T-helper 2 cell treated with Interferon-gamma antibody and Interleukin-4, amounts not matched to agents 5 μg/mL and 100 μg/mL, for 36 hours (primary cell): ENCODE measurements around the gene SAP30BP.

ENCODE experiments used
- DNase-seq: peaks from one replicate; pipeline ENCODE4 v3.0.0; 2021; ENCODE audit warnings: low spot score
- H3K27ac Mint-ChIP-seq: one replicate; pipeline ENCODE4 v1.8.0; 2021; ENCODE audit warnings: mild to moderate bottlenecking, mixed read lengths
- H3K27me3 Mint-ChIP-seq: one replicate; pipeline ENCODE4 v1.8.0; 2021; ENCODE audit warnings: low read depth, mixed read lengths
- H3K36me3 Mint-ChIP-seq: one replicate; pipeline ENCODE4 v1.8.0; 2021; ENCODE audit warnings: low read depth, mixed read lengths
- H3K4me1 Mint-ChIP-seq: one replicate; pipeline ENCODE4 v1.8.0; 2021; ENCODE audit warnings: low read depth, mixed read lengths
- H3K4me3 Mint-ChIP-seq: one replicate; pipeline ENCODE4 v1.8.0; 2022; ENCODE audit warnings: mild to moderate bottlenecking, moderate library complexity, mixed read lengths
- H3K9me3 Mint-ChIP-seq: one replicate; pipeline ENCODE4 v1.8.0; 2021; ENCODE audit warnings: mixed read lengths

SAP30BP gene

DNA sequence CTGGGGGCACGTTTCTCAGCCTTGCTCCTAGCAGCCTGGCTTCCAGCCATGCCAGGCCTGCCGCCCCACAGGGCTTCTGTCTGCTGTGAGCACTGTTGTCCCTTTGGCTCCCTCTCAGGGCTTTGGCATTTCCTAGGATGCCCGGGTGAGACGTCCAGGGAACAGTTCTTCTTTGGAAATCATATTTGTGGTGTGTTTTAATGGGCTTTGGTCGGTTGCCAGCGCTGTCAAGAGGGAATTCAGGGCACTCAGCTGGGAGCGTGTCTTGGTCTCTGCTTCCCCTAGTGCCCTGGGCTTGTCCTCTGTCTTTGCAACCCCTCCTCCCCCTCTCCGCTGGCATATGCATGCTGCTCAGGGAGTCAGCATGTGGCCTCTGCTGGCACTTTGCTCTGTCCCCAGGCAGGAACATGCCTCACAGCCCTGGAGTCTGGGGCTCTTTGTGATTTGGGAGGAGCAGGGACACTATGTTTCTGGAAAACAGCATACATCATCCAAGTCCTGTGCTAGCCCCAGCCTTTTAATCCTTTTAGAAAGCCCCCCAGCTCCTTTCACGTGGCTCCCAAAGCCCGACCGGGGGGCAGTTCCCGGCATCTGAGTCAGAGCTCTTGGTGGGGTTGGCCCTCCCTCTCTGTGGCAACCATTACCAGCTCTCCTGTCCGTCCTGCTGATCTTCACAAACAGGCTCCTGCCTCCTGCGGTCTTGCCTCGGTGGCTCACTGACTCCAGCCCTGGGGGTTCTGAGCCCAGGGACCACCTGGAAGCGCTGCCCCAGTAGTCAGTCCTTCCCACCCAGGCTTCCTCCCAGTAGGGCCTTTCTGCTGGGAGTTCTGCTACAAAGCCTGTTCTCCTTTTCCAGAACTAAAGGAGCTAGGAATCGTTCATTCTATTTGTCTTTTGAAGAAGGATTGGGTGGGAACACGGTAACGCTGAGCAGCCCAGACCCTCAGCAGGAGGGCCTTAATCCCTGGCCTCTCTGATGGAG lies 26.7 kb downstream of the SAP30BP start:
- Mint-ChIP-seq H3K36me3 (peaks cover 20% of the 10 kb centered on the region), H3K4me1 (peaks cover 22% of the 10 kb centered on the region), H3K27me3 (no peaks in the 10 kb centered on the region), H3K27ac (no peak overlapping the region), H3K4me3 (no peak overlapping the region), H3K9me3 (no peaks in the 10 kb centered on the region)
- DNase-seq: no peak

DNA sequence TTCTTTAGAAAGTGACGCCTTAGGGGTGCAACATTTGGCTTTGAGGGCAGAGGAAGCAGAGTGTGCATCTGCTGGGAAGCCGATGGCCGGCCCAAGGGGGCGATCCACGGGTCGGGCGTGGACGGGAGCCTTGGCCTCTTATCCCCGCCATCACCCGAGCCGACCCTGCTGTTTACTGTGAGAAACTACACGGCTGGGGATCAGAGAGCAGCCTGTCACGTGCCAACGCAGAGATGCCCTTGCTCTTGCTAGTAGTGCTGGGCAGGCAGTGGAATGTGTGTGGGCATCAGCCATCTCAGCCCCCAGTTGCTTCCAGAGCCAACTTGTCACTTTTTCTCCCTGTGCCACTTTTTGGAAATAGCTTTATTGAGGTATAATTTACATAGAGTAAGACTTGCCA lies 27.4 kb downstream of the SAP30BP start:
- Mint-ChIP-seq H3K9me3 (no peaks in the 10 kb centered on the region), H3K27ac (no peak overlapping the region), H3K36me3 (peaks cover 19% of the 10 kb centered on the region), H3K27me3 (no peaks in the 10 kb centered on the region), H3K4me1 (peaks cover 15% of the 10 kb centered on the region), H3K4me3 (no peak overlapping the region)
- DNase-seq: no peak

DNA sequence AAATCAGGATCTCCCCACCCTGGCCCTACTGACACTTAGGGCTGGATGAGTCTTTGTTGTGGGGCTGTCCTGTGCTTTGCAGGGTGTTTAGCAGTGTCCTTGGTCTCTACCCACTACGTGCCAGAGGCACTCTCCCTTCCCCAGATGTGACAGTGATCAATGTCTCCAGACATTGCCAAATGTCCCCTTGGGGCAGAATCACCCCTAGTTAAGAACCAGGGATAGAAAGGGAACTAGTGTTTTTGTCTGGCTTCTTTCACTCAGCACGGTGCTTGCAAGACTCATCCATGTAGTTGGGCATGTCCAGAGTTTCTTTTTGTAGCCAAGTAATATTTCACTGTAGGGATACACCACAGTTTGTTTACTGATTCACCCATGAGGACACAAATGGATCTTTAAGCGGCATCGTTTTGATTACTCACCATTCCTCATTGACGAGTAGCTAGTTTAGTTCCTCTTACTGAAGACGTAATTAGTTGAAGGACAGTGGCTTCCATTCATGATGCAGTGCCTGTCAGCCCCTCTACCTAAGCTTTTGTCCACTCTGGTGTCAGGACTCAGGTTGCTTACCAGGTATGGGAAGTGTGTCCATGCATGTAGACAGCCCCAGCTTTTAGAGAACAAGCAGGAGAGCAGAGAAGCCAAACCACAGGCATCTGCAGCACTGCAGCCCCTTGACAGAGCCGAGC lies 28.1 kb downstream of the SAP30BP start:
- Mint-ChIP-seq H3K36me3 (peaks cover 18% of the 10 kb centered on the region), H3K27ac (no peak overlapping the region), H3K4me1 (peaks cover 11% of the 10 kb centered on the region), H3K9me3 (no peaks in the 10 kb centered on the region), H3K4me3 (no peak overlapping the region), H3K27me3 (no peaks in the 10 kb centered on the region)
- no peak for DNase-seq

- Mint-ChIP-seq H3K9me3 (no peaks in the 10 kb centered on the region), H3K4me3 (no peak overlapping the region), H3K27me3 (no peaks in the 10 kb centered on the region), H3K4me1 (peaks cover 7% of the 10 kb centered on the region), H3K27ac (no peak overlapping the region), H3K36me3 (peaks cover 21% of the 10 kb centered on the region)
- no peak for DNase-seq
Observed at GRCh38 chr17:75695830-75696271, 28.7 kb downstream of the SAP30BP start.

DNA sequence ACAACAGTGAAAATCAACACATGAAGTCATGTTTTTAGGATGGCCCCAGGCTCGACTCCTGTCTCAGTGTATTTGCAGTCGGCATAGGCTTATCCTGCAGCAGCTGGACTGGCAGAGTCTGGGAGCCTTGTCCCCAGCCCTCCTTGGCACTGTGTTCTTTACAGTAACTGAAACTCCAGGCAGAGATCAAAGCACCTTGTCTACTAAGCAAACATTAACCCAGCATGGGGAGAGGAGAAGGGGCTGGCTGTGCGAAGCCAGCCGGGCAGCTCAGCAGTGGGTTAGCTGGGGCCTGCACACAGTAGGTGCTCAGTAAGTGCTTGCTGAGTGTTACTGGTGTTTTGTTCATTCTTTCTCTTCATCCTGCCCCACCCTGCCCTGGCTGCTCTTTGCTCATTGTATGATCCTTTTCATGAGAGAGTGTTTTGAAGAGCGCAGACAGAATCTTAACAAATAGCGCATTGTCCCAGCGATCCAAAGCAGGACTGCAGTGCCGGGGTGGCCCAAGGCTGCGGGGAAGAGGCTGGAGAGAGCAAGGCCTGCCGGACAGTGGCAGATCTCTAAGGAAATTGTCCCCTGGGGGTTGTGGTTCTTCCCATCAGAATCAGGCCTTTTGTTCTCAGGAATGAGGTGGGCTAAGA lies 30.6 kb downstream of the SAP30BP start:
- Mint-ChIP-seq H3K4me1 (no peaks in the 10 kb centered on the region), H3K27ac (no peak overlapping the region), H3K36me3 (peaks cover 20% of the 10 kb centered on the region), H3K9me3 (no peaks in the 10 kb centered on the region), H3K4me3 (no peak overlapping the region), H3K27me3 (no peaks in the 10 kb centered on the region)
- no peak for DNase-seq

- no peak overlapping the region for H3K27ac Mint-ChIP-seq
Observed at GRCh38 chr17:75698659-75699058, 31.5 kb downstream of the SAP30BP start.

DNA sequence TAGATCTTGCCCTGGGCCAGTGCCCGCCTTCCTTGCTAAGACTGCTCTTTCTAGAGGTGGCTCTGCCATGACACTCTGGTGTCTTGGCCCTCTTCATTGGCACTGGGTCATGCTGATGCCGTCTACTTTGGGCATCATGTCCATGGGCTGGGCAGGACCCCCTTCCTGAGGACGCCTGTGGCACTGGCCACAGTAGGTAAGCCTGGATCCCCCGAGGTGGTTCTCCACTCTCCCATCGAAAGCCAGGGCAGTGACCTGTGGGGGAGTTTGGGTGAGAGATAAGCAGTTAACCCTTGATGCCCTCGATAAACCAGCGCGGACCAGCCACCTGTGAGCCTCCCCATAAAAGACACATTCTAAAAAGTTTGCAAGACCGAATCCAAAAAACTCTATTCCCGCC lies 34.1 kb downstream of the SAP30BP start:
- H3K4me3 Mint-ChIP-seq: no peak overlapping the region
- no peak for DNase-seq
- H3K36me3 Mint-ChIP-seq: peaks cover 31% of the 10 kb centered on the region
- H3K27ac Mint-ChIP-seq: no peak overlapping the region
- H3K9me3 Mint-ChIP-seq: no peaks in the 10 kb centered on the region
- no peaks in the 10 kb centered on the region for H3K4me1 Mint-ChIP-seq
- no peaks in the 10 kb centered on the region for H3K27me3 Mint-ChIP-seq

More at GRCh38 chr17:75698659-75699058, 31.5 kb downstream of the SAP30BP start:
- Mint-ChIP-seq H3K9me3 (no peaks in the 10 kb centered on the region), H3K27me3 (no peaks in the 10 kb centered on the region), H3K4me1 (no peaks in the 10 kb centered on the region), H3K36me3 (peaks cover 21% of the 10 kb centered on the region), H3K4me3 (no peak overlapping the region)
- no peak for DNase-seq

- DNase-seq: no peak
- no peaks in the 10 kb centered on the region for H3K4me1 Mint-ChIP-seq
- H3K9me3 Mint-ChIP-seq: no peaks in the 10 kb centered on the region
- peaks cover 34% of the 10 kb centered on the region for H3K36me3 Mint-ChIP-seq
- no peak overlapping the region for H3K4me3 Mint-ChIP-seq
- H3K27ac Mint-ChIP-seq: no peak overlapping the region
- H3K27me3 Mint-ChIP-seq: no peaks in the 10 kb centered on the region
Observed at GRCh38 chr17:75703191-75703590, 36.1 kb downstream of the SAP30BP start.

DNA sequence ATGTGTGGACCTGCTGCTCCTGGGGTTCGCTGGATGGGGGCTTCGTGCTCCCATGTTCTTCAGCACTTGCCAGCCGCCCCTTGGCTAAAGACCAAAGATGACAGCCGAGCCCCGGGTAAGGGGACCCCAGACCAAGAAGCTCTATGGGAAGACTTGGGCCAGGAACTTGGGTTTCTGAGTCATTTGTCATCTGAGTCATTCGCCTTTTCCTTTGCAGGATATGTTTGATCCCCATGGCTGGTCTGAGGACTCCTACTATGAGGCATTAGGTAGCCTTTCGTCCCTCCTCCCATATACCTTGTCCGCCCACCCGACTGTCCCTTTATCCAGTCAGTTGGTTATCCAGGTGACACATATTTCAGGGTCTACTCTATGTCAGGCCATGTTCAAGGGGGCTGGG lies 36.5 kb downstream of the SAP30BP start:
- H3K27ac Mint-ChIP-seq: no peak overlapping the region
- H3K4me1 Mint-ChIP-seq: no peaks in the 10 kb centered on the region
- no peak for DNase-seq
- peaks cover 36% of the 10 kb centered on the region for H3K36me3 Mint-ChIP-seq
- H3K9me3 Mint-ChIP-seq: no peaks in the 10 kb centered on the region
- no peaks in the 10 kb centered on the region for H3K27me3 Mint-ChIP-seq
- no peak overlapping the region for H3K4me3 Mint-ChIP-seq

GRCh38 chr17:75704963-75705875 lies 38.1 kb downstream of the SAP30BP start:
- no peak for DNase-seq
- Mint-ChIP-seq H3K4me1 (no peaks in the 10 kb centered on the region), H3K36me3 (peaks cover 37% of the 10 kb centered on the region), H3K27ac (no peak overlapping the region), H3K4me3 (no peak overlapping the region), H3K27me3 (no peaks in the 10 kb centered on the region), H3K9me3 (no peaks in the 10 kb centered on the region)

DNA sequence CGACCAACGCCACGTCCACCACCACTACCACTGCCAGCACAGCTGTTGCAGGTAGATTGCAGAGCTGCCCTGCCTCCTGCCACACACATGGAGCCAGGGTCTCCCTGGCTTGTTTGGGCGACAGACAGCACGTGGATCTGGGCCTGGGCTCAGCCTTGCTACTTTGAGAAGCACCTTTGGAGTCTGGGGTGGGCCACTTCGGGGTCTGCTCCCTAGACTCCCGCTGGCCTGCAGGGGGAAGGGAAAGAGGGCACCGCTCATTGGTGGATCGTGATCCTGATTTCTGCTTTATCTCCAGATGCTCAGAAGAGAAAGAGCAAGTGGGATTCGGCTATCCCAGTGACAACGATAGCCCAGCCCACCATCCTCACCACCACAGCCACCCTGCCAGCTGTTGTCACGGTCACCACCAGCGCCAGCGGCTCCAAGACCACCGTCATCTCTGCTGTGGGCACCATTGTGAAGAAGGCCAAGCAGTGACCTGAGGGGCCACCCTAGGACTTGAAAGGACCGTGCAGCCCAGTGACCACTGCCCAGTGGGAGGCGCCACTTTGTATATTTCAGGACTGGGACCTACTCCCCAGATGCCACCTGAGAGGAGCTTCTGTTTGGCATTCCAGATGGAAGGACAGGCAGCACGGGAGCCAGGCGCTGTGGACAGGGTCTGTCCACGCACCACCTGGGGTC lies 39.0 kb downstream of the SAP30BP start:
- no peak overlapping the region for H3K27ac Mint-ChIP-seq
- no peak overlapping the region for H3K4me3 Mint-ChIP-seq
- peaks cover 29% of the 10 kb centered on the region for H3K36me3 Mint-ChIP-seq
- no peaks in the 10 kb centered on the region for H3K27me3 Mint-ChIP-seq
- H3K4me1 Mint-ChIP-seq: no peaks in the 10 kb centered on the region
- H3K9me3 Mint-ChIP-seq: no peaks in the 10 kb centered on the region
- DNase-seq: no peak

GRCh38 chr17:75707079-75707571 lies 40.0 kb downstream of the SAP30BP start:
- H3K4me1 Mint-ChIP-seq: no peaks in the 10 kb centered on the region
- no peak for DNase-seq
- H3K27ac Mint-ChIP-seq: no peak overlapping the region
- H3K27me3 Mint-ChIP-seq: no peaks in the 10 kb centered on the region
- H3K36me3 Mint-ChIP-seq: peaks cover 23% of the 10 kb centered on the region
- no peak overlapping the region for H3K4me3 Mint-ChIP-seq
- H3K9me3 Mint-ChIP-seq: no peaks in the 10 kb centered on the region

GRCh38 chr17:75712446-75712845 lies 45.3 kb downstream of the SAP30BP start:
- peaks cover 3% of the 10 kb centered on the region for H3K27me3 Mint-ChIP-seq
- no peaks in the 10 kb centered on the region for H3K4me1 Mint-ChIP-seq
- no peak overlapping the region for H3K27ac Mint-ChIP-seq
- H3K9me3 Mint-ChIP-seq: no peaks in the 10 kb centered on the region
- DNase-seq: no peak
- no peak overlapping the region for H3K4me3 Mint-ChIP-seq
- H3K36me3 Mint-ChIP-seq: peaks cover 5% of the 10 kb centered on the region
